Aorta (tissue), 5 donors: ENCODE measurements around the gene APBA1. TPM values are rescaled to one million over a fixed set of nuclear protein-coding genes. Genes with fewer than 3 reads are reported as not detected.

Experiments
- ATAC-seq: fragments of 200-7000 bp; cut with Tn5 transposase; one replicate; pipeline ENCODE4 v1.9.1; 2022; ENCODE audit warnings: moderate library complexity; ENCODE audit not compliant: low FRiP score
- DNase-seq, 2 donors: peaks; one replicate each; pipeline ENCODE4 v3.0.0-alpha.2; 2020
- H3K27ac ChIP-seq, 2 donors: one replicate each; pipeline ENCODE4 v1.5.1; 2013; ENCODE audit warnings: low read length in 2 of 2, mild to moderate bottlenecking in 2 of 2, moderate library complexity in 2 of 2, control low read depth in 1 of 2, inconsistent platforms in 1 of 2, low read depth in 1 of 2
- H3K27me3 ChIP-seq, 2 donors: one replicate each; pipeline ENCODE4 v1.6.1; 2013; ENCODE audit warnings: control low read depth in 1 of 2, low read length in 1 of 2, mild to moderate bottlenecking in 1 of 2, moderate library complexity in 1 of 2; ENCODE audit not compliant: insufficient read depth in 2 of 2, control insufficient read depth in 1 of 2
- H3K36me3 ChIP-seq, 2 donors: one replicate each; pipeline ENCODE4 v1.6.1; 2013; ENCODE audit warnings: control low read depth in 1 of 2, low read length in 1 of 2, mild to moderate bottlenecking in 1 of 2; ENCODE audit not compliant: insufficient read depth in 2 of 2, control insufficient read depth in 1 of 2
- H3K4me1 ChIP-seq, 2 donors: one replicate each; pipeline ENCODE4 v1.6.1; 2013; ENCODE audit warnings: low read length in 2 of 2, control low read depth in 1 of 2, mild to moderate bottlenecking in 1 of 2, moderate library complexity in 1 of 2; ENCODE audit not compliant: insufficient read depth in 2 of 2, control insufficient read depth in 1 of 2
- H3K4me3 ChIP-seq, 2 donors: one replicate each; pipeline ENCODE4 v1.5.1; 2013; ENCODE audit warnings: low read length in 2 of 2, control low read depth in 1 of 2, mild to moderate bottlenecking in 1 of 2
- H3K9me3 ChIP-seq: one replicate; pipeline ENCODE4 v1.6.1; 2013; ENCODE audit warnings: mild to moderate bottlenecking, low read length; ENCODE audit not compliant: control insufficient read depth
- WGBS, 2 donors: extraction: QIAGEN DNeasy Blood & Tissue Kit; methylation state at CpG; one replicate each; pipeline ENCODE4 v1.1.7; 2013; 5-methylcytosine and 5-hydroxymethylcytosine counted together
- intact Hi-C, 2 donors: fragments of 100-400 bp; cut with DNase I; formaldehyde crosslinking; loops; one replicate each; pipeline versions ENCODE4 v1.14.2 to v1.15.0; 2022
- polyA plus RNA-seq, 2 donors: library from polyadenylated mRNA; stranded (reverse); fragments of 200-250 nt; gene quantifications; one replicate each; pipeline ENCODE4 v1.2.3, GENCODE V29; 2013
- total RNA-seq, 2 donors: library from RNA; stranded (reverse); fragmentation: NEBNext Ultra II Directional; extraction: Animal tissue kit (Norgen Biotek cat#: 25700); gene quantifications; one replicate each; pipeline ENCODE4 v1.2.1, GENCODE V29; 2021
- donor health status: healthy with polysubstance abuse.
- donor health status: Bipolar disorder and iron deficiency.
- donor health status: DM: no; HTN: no; CAD: no.
- donor health status: DM: no; HTN: no; CAD: no.
- donor health status: DM: yes; HTN: yes; CAD: no.

APBA1 gene
- total and polyA plus RNA-seq, 4 donors = 1.9 to 12.6 (median 7.9) TPM

GRCh38 chr9:69683927-69684326 is 11.8 kb upstream of the APBA1 start:
- intact Hi-C loops = no loop called here
- Histone ChIP-seq H3K36me3 (no peaks in the 10 kb centered on the region), H3K4me1 (no peaks in the 10 kb centered on the region), H3K4me3 (no peak overlapping the region), H3K27me3 (no peaks in the 10 kb centered on the region), H3K27ac (no peak overlapping the region), H3K9me3 (no peaks in the 10 kb centered on the region)
- DNase-seq (no peak), ATAC-seq (no peak)
- 67 to 69% methylated on average over 5 of the region's 5 CpGs for WGBS, 2 donors

- intact Hi-C loops = loop anchor here in 1 of 2 donors (10.0 kb wide), 1 partner anchor 196 kb away; no protein-coding TSS in a partner anchor
- H3K36me3 ChIP-seq = no peaks in the 10 kb centered on the region
- ATAC-seq (no peak), DNase-seq (no peak)
- no peak overlapping the region for H3K27ac ChIP-seq
- no peaks in the 10 kb centered on the region for H3K9me3 ChIP-seq
- WGBS, 2 donors = 70 to 73% methylated on average over 4 of the region's 4 CpGs
- H3K27me3 ChIP-seq = no peaks in the 10 kb centered on the region
- no peaks in the 10 kb centered on the region for H3K4me1 ChIP-seq
- no peak overlapping the region for H3K4me3 ChIP-seq
These were observed 6.8 kb upstream of the APBA1 start for GRCh38 chr9:69678843-69679538.

GRCh38 chr9:69677931-69678330 is 5.8 kb upstream of the APBA1 start:
- intact Hi-C loops = loop anchor here in 1 of 2 donors (10.0 kb wide), 1 partner anchor 197 kb away; no protein-coding TSS in a partner anchor
- Histone ChIP-seq H3K36me3 (no peaks in the 10 kb centered on the region), H3K27ac (no peak overlapping the region), H3K4me3 (no peak overlapping the region), H3K4me1 (no peaks in the 10 kb centered on the region), H3K27me3 (no peaks in the 10 kb centered on the region), H3K9me3 (no peaks in the 10 kb centered on the region)
- ATAC-seq (no peak), DNase-seq (no peak)
- WGBS, 2 donors = 74 to 76% methylated on average over 5 of the region's 5 CpGs

GRCh38 chr9:69675563-69675962 is 3.4 kb upstream of the APBA1 start:
- Histone ChIP-seq H3K36me3 (no peaks in the 10 kb centered on the region), H3K9me3 (no peaks in the 10 kb centered on the region), H3K27ac (no peak overlapping the region), H3K27me3 (no peaks in the 10 kb centered on the region), H3K4me1 (no peaks in the 10 kb centered on the region), H3K4me3 (no peak overlapping the region)
- intact Hi-C loops = loop anchor here in 1 of 2 donors (10.0 kb wide), 1 partner anchor 199 kb away; no protein-coding TSS in a partner anchor
- DNase-seq (no peak), ATAC-seq (no peak)
- 91 to 92% methylated on average over 3 of the region's 3 CpGs for WGBS, 2 donors

- Histone ChIP-seq H3K27ac (no peak overlapping the region), H3K36me3 (no peaks in the 10 kb centered on the region), H3K9me3 (no peaks in the 10 kb centered on the region), H3K27me3 (no peaks in the 10 kb centered on the region), H3K4me1 (no peaks in the 10 kb centered on the region), H3K4me3 (no peak overlapping the region)
- WGBS, 2 donors = 50 to 62% methylated on average over 3 of the region's 3 CpGs
- ATAC-seq (no peak), DNase-seq (no peak)
- intact Hi-C loops = loop anchor here (5.0 to 10.0 kb wide), 2 partner anchors 82 to 200 kb away; no protein-coding TSS in a partner anchor
These were observed 2.7 kb upstream of the APBA1 start for GRCh38 chr9:69674716-69675438.

GRCh38 chr9:69674112-69674685 is 2.0 kb upstream of the APBA1 start:
- no peak for ATAC-seq
- Histone ChIP-seq H3K9me3 (no peaks in the 10 kb centered on the region), H3K4me3 (no peak overlapping the region), H3K27me3 (no peaks in the 10 kb centered on the region), H3K27ac (no peak overlapping the region), H3K4me1 (no peaks in the 10 kb centered on the region), H3K36me3 (no peaks in the 10 kb centered on the region)
- no peak for DNase-seq
- WGBS, 2 donors = 88 to 89% methylated on average over 11 of the region's 11 CpGs
- intact Hi-C loops = loop anchor here (5.0 to 10.0 kb wide), 2 partner anchors 83 to 201 kb away; no protein-coding TSS in a partner anchor

GRCh38 chr9:69673311-69673640 is 1.1 kb upstream of the APBA1 start:
- Histone ChIP-seq H3K27ac (peak overlapping the region in 1 of 2 donors; percentile 23), H3K9me3 (no peaks in the 10 kb centered on the region), H3K4me3 (peak overlapping the region; percentile 1 to 10), H3K36me3 (no peaks in the 10 kb centered on the region), H3K4me1 (no peaks in the 10 kb centered on the region), H3K27me3 (no peaks in the 10 kb centered on the region)
- WGBS, 2 donors = 9 to 15% methylated on average over 6 of the region's 6 CpGs
- DNase-seq (no peak), ATAC-seq (no peak)
- intact Hi-C loops = loop anchor here (2.0 to 10.0 kb wide), 3 partner anchors 84 to 202 kb away; no protein-coding TSS in a partner anchor

- ATAC-seq = peak; percentile 93
- intact Hi-C loops = loop anchor here (2.0 to 10.0 kb wide), 3 partner anchors 85 to 202 kb away; no protein-coding TSS in a partner anchor
- DNase-seq = peak; percentile 91 to 95
- Histone ChIP-seq H3K9me3 (no peaks in the 10 kb centered on the region), H3K4me1 (no peaks in the 10 kb centered on the region), H3K36me3 (no peaks in the 10 kb centered on the region), H3K27ac (peak overlapping the region in 1 of 2 donors; percentile 46), H3K4me3 (peak overlapping the region; percentile 72 to 96), H3K27me3 (no peaks in the 10 kb centered on the region)
- WGBS, 2 donors = 0 to 1% methylated on average over 52 to 60 of the region's 60 CpGs
These were observed 582 bp upstream of the APBA1 start for GRCh38 chr9:69672596-69673310.
